ENCODE data around the gene MTERF2. TPM values are rescaled to one million over a fixed set of nuclear protein-coding genes. Genes with fewer than 3 reads are reported as not detected.

The MTERF2 gene
- total and polyA plus RNA-seq, 2 of the 13 experiments (the other 11 are each of a cell fraction or from before 2014, with no cell fraction given), result 8.0 to 11.6 TPM

- TF ChIP-seq, protein P1, sequence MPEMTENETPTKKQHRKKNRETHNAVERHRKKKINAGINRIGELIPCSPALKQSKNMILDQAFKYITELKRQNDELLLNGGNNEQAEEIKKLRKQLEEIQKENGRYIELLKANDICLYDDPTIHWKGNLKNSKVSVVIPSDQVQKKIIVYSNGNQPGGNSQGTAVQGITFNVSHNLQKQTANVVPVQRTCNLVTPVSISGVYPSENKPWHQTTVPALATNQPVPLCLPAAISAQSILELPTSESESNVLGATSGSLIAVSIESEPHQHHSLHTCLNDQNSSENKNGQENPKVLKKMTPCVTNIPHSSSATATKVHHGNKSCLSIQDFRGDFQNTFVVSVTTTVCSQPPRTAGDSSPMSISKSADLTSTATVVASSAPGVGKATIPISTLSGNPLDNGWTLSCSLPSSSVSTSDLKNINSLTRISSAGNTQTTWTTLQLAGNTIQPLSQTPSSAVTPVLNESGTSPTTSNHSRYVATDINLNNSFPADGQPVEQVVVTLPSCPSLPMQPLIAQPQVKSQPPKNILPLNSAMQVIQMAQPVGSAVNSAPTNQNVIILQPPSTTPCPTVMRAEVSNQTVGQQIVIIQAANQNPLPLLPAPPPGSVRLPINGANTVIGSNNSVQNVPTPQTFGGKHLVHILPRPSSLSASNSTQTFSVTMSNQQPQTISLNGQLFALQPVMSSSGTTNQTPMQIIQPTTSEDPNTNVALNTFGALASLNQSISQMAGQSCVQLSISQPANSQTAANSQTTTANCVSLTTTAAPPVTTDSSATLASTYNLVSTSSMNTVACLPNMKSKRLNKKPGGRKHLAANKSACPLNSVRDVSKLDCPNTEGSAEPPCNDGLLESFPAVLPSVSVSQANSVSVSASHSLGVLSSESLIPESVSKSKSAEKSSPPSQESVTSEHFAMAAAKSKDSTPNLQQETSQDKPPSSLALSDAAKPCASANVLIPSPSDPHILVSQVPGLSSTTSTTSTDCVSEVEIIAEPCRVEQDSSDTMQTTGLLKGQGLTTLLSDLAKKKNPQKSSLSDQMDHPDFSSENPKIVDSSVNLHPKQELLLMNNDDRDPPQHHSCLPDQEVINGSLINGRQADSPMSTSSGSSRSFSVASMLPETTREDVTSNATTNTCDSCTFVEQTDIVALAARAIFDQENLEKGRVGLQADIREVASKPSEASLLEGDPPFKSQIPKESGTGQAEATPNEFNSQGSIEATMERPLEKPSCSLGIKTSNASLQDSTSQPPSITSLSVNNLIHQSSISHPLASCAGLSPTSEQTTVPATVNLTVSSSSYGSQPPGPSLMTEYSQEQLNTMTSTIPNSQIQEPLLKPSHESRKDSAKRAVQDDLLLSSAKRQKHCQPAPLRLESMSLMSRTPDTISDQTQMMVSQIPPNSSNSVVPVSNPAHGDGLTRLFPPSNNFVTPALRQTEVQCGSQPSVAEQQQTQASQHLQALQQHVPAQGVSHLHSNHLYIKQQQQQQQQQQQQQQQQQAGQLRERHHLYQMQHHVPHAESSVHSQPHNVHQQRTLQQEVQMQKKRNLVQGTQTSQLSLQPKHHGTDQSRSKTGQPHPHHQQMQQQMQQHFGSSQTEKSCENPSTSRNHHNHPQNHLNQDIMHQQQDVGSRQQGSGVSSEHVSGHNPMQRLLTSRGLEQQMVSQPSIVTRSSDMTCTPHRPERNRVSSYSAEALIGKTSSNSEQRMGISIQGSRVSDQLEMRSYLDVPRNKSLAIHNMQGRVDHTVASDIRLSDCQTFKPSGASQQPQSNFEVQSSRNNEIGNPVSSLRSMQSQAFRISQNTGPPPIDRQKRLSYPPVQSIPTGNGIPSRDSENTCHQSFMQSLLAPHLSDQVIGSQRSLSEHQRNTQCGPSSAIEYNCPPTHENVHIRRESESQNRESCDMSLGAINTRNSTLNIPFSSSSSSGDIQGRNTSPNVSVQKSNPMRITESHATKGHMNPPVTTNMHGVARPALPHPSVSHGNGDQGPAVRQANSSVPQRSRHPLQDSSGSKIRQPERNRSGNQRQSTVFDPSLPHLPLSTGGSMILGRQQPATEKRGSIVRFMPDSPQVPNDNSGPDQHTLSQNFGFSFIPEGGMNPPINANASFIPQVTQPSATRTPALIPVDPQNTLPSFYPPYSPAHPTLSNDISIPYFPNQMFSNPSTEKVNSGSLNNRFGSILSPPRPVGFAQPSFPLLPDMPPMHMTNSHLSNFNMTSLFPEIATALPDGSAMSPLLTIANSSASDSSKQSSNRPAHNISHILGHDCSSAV (CRISPR knock-in tag; IDR thresholded peaks at IDR 0.05; ENCODE audit: borderline replicate concordance), result no peak
- TF ChIP-seq, protein P2, sequence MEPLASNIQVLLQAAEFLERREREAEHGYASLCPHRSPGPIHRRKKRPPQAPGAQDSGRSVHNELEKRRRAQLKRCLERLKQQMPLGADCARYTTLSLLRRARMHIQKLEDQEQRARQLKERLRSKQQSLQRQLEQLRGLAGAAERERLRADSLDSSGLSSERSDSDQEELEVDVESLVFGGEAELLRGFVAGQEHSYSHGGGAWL (CRISPR knock-in tag; IDR thresholded peaks at IDR 0.05), result no peak
- TF ChIP-seq HDAC2 (CRISPR knock-in tag; IDR thresholded peaks at IDR 0.05), result no peak
- no peak for TF ChIP-seq ZNF33A (CRISPR knock-in tag; IDR thresholded peaks at IDR 0.05; ENCODE audit: borderline replicate concordance)
- no peak for TF ChIP-seq E2F1 (CRISPR knock-in tag; IDR thresholded peaks at IDR 0.05)
- no peak; the same call in 1 of the 2 replicates for TF ChIP-seq IKZF5 (CRISPR knock-in tag; IDR thresholded peaks at IDR 0.05)
- TF ChIP-seq, protein P3, sequence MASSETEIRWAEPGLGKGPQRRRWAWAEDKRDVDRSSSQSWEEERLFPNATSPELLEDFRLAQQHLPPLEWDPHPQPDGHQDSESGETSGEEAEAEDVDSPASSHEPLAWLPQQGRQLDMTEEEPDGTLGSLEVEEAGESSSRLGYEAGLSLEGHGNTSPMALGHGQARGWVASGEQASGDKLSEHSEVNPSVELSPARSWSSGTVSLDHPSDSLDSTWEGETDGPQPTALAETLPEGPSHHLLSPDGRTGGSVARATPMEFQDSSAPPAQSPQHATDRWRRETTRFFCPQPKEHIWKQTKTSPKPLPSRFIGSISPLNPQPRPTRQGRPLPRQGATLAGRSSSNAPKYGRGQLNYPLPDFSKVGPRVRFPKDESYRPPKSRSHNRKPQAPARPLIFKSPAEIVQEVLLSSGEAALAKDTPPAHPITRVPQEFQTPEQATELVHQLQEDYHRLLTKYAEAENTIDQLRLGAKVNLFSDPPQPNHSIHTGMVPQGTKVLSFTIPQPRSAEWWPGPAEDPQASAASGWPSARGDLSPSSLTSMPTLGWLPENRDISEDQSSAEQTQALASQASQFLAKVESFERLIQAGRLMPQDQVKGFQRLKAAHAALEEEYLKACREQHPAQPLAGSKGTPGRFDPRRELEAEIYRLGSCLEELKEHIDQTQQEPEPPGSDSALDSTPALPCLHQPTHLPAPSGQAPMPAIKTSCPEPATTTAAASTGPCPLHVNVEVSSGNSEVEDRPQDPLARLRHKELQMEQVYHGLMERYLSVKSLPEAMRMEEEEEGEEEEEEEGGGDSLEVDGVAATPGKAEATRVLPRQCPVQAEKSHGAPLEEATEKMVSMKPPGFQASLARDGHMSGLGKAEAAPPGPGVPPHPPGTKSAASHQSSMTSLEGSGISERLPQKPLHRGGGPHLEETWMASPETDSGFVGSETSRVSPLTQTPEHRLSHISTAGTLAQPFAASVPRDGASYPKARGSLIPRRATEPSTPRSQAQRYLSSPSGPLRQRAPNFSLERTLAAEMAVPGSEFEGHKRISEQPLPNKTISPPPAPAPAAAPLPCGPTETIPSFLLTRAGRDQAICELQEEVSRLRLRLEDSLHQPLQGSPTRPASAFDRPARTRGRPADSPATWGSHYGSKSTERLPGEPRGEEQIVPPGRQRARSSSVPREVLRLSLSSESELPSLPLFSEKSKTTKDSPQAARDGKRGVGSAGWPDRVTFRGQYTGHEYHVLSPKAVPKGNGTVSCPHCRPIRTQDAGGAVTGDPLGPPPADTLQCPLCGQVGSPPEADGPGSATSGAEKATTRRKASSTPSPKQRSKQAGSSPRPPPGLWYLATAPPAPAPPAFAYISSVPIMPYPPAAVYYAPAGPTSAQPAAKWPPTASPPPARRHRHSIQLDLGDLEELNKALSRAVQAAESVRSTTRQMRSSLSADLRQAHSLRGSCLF (CRISPR knock-in tag; IDR thresholded peaks at IDR 0.05; ENCODE audit: borderline replicate concordance), result no peak
- TF ChIP-seq WIZ (CRISPR knock-in tag; IDR thresholded peaks at IDR 0.05), result no peak
- no peak for TF ChIP-seq ZNF83 (CRISPR knock-in tag; IDR thresholded peaks at IDR 0.05; ENCODE audit: borderline replicate concordance)
- no peak for TF ChIP-seq MYNN (CRISPR knock-in tag; IDR thresholded peaks at IDR 0.05; ENCODE audit: low read depth)
- no peak for TF ChIP-seq ZNF468 (CRISPR knock-in tag; IDR thresholded peaks at IDR 0.05)
- TF ChIP-seq, protein P4, sequence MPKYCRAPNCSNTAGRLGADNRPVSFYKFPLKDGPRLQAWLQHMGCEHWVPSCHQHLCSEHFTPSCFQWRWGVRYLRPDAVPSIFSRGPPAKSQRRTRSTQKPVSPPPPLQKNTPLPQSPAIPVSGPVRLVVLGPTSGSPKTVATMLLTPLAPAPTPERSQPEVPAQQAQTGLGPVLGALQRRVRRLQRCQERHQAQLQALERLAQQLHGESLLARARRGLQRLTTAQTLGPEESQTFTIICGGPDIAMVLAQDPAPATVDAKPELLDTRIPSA (CRISPR knock-in tag; IDR thresholded peaks at IDR 0.05; ENCODE audit: borderline replicate concordance), result no peak
Measured at GRCh38 chr12:106956048-106956578, 30.8 kb downstream of the MTERF2 start (continued).
